HepG2 (cell line): ENCODE results near the gene GLRX5. TPM values are rescaled to one million over a fixed set of nuclear protein-coding genes. Genes with fewer than 3 reads are reported as not detected.

Experiments used
- ARNT2 ChIP-seq: sonication (generic); formaldehyde crosslinking; IDR thresholded peaks from 2 replicates; pipeline ENCODE4 v1.8.0; 2022; ENCODE audit warnings: mild to moderate bottlenecking, low read depth, missing genetic modification reagents, moderate library complexity
- CCAR2 ChIP-seq: fragments of 200-400 bp; formaldehyde crosslinking; optimal IDR thresholded peaks from 2 replicates; pipeline ENCODE3; 2018; ENCODE audit warnings: low read depth, mild to moderate bottlenecking, low read length, moderate library complexity
- DMAP1 ChIP-seq: IDR thresholded peaks from 2 replicates; pipeline ENCODE4 v1.6.1; 2016
- FOXC1 ChIP-seq: sonication (generic); formaldehyde crosslinking; IDR thresholded peaks from 2 replicates; pipeline ENCODE4 v1.8.0; 2022; ENCODE audit warnings: mild to moderate bottlenecking, missing genetic modification reagents, borderline replicate concordance
- IKZF4 ChIP-seq: sonication (generic); formaldehyde crosslinking; IDR thresholded peaks from 2 replicates; pipeline ENCODE4 v1.5.1; 2020; ENCODE audit warnings: borderline replicate concordance, mild to moderate bottlenecking, low read depth, missing genetic modification reagents; ENCODE audit errors: not compliant biosample characterization
- KDM1A ChIP-seq: IDR thresholded peaks from 2 replicates; pipeline ENCODE4 v1.6.1; 2016; ENCODE audit warnings: missing compliant biosample characterization
- KDM3A ChIP-seq: IDR thresholded peaks from 2 replicates; pipeline ENCODE4 v1.6.1; 2018; ENCODE audit warnings: low read depth, missing compliant biosample characterization
- KLF6 ChIP-seq: IDR thresholded peaks from 2 replicates; pipeline ENCODE4 v1.8.0; 2016; ENCODE audit warnings: missing biosample characterization, missing genetic modification reagents
- NCOA2 ChIP-seq: sonication (generic); formaldehyde crosslinking; IDR thresholded peaks from 2 replicates; pipeline ENCODE4 v1.8.0; 2022; ENCODE audit warnings: inconsistent platforms
- SCMH1 ChIP-seq: sonication (generic); formaldehyde crosslinking; IDR thresholded peaks from 2 replicates; pipeline ENCODE4 v1.9.0; 2021; ENCODE audit warnings: missing genetic modification reagents, mild to moderate bottlenecking, borderline replicate concordance
- SRSF9 ChIP-seq: fragments of 200-400 bp; formaldehyde crosslinking; IDR thresholded peaks from 2 replicates; pipeline ENCODE4 v1.6.1; 2018; ENCODE audit warnings: borderline replicate concordance, mild to moderate bottlenecking, low read depth, low read length; ENCODE audit not compliant: insufficient read depth, poor library complexity, severe bottlenecking
- STAG1 ChIP-seq: sonication (generic); formaldehyde crosslinking; IDR thresholded peaks from 2 replicates; pipeline ENCODE4 v1.4.0; 2020; ENCODE audit warnings: missing genetic modification reagents
- ZNF432 ChIP-seq: sonication (generic); formaldehyde crosslinking; IDR thresholded peaks from 2 replicates; pipeline ENCODE4 v1.5.0; 2020; ENCODE audit warnings: missing genetic modification reagents, mild to moderate bottlenecking, borderline replicate concordance
- ZNF556 ChIP-seq: sonication (generic); formaldehyde crosslinking; IDR thresholded peaks from 2 replicates; pipeline ENCODE4 v1.4.0; 2020; ENCODE audit warnings: mild to moderate bottlenecking, missing genetic modification reagents, borderline replicate concordance
- ZNF564 ChIP-seq: sonication (generic); formaldehyde crosslinking; IDR thresholded peaks from 2 replicates; pipeline ENCODE4 v1.8.1; 2023; ENCODE audit warnings: mild to moderate bottlenecking, missing genetic modification reagents
- ZNF761 ChIP-seq: sonication (generic); formaldehyde crosslinking; conservative IDR thresholded peaks from 2 replicates; pipeline ENCODE4 v1.4.0; 2020; ENCODE audit warnings: mild to moderate bottlenecking, missing genetic modification reagents
- polyA plus RNA-seq, 8 experiments: library from polyadenylated mRNA; depleted of rRNA in 3 of 8; stranded (reverse) in 7 of 8; unstranded in 1 of 8; fragments of >200 nt; fragmentation: Illumina TruSeq in 4 of 8; extraction: Trizol in 4 of 8; gene quantifications; 2 replicates each; pipeline versions ENCODE4 v1.2.1 to v1.2.3, GENCODE V29; 2011 to 2016; ENCODE audit warnings: low read depth in 4 of 8, missing spikeins in 1 of 8, mixed read lengths in 1 of 8; ENCODE audit not compliant: insufficient read depth in 1 of 8
- total RNA-seq, 5 experiments: library from RNA; depleted of rRNA; stranded (reverse); fragments of >200 nt; fragmentation: Illumina TruSeq; extraction: Trizol; gene quantifications; 2 replicates each; pipeline ENCODE4 v1.2.3, GENCODE V29; 2016; ENCODE audit warnings: low read depth in 1 of 5
- TF ChIP-seq, protein P1 (sequence below): sonication (generic); formaldehyde crosslinking; IDR thresholded peaks from 2 replicates; pipeline ENCODE4 v1.8.0; 2022; ENCODE audit warnings: mild to moderate bottlenecking, missing genetic modification reagents; ENCODE audit not compliant: insufficient replicate concordance
- TF ChIP-seq, protein P2 (sequence below): sonication (generic); formaldehyde crosslinking; IDR thresholded peaks from 2 replicates; pipeline ENCODE4 v1.5.0; 2020; ENCODE audit warnings: mild to moderate bottlenecking, missing genetic modification reagents
- TF ChIP-seq, protein P3 (sequence below): sonication (generic); formaldehyde crosslinking; conservative IDR thresholded peaks from 2 replicates; pipeline ENCODE4 v1.4.0; 2020; ENCODE audit warnings: missing genetic modification reagents
- TF ChIP-seq, protein P4 (sequence below): sonication (generic); formaldehyde crosslinking; IDR thresholded peaks from 2 replicates; pipeline ENCODE4 v1.4.0; 2020; ENCODE audit warnings: missing genetic modification reagents, borderline replicate concordance

GLRX5 gene
- total and polyA plus RNA-seq, 2 of the 13 experiments (the other 11 are each of a cell fraction or from before 2014, with no cell fraction given), result 122 to 146 TPM

DNA sequence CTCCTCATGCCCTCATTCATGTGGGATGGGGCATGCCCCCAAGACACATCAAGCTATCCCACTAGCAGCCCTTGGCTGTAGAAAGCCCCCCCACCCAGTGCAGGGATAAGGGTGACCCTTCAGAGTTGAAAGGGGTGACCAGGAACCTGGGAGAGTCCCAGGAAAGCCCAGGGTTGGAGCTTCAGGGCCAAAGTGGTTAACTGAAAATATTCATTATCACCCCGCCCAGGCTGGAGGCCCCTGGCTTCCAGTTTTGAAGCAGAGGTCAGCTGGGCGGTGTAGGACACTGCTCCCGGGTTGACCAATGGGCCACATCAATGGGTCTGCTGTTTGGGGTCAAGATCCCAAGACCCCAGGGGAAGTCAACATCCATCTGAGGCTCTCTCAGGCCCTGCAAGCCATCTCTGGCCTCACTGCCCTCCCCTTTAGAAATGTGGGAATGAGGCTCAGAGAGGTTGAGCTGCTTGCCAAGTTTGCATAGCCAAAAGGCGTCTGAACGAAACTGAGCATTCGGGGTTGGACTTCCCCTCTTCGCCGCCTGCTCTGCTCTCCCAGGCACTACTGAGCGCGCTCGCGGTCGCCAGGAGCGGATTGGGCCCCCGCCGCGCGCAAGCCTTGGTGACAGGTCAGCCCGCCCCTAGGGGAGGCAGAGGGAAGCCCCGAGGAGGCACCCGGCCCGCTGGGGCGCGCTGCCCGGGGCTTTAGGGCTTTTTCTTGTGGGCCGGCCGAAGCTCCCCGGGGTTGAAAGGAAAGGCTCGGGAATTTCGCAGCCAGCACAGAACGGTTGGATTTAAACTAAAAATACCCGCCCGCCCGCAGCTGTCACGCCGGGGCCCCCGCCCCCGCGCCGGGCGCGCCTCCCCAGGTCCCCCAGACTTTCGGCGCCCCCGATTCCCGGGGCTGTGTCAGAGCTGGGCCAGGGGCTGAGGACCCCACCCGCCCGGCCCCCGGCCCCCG is 19.0 kb upstream of the GLRX5 start (continued):
- TF ChIP-seq, protein P1, sequence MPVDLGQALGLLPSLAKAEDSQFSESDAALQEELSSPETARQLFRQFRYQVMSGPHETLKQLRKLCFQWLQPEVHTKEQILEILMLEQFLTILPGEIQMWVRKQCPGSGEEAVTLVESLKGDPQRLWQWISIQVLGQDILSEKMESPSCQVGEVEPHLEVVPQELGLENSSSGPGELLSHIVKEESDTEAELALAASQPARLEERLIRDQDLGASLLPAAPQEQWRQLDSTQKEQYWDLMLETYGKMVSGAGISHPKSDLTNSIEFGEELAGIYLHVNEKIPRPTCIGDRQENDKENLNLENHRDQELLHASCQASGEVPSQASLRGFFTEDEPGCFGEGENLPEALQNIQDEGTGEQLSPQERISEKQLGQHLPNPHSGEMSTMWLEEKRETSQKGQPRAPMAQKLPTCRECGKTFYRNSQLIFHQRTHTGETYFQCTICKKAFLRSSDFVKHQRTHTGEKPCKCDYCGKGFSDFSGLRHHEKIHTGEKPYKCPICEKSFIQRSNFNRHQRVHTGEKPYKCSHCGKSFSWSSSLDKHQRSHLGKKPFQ (CRISPR knock-in tag), result no peak
- no peak for TF ChIP-seq ZNF432 (CRISPR knock-in tag)
- no peak for TF ChIP-seq KDM1A (CRISPR knock-in tag)
- no peak for TF ChIP-seq KLF6 (CRISPR knock-in tag)
- peak; percentile 23; the same call in 1 of the 2 replicates for TF ChIP-seq FOXC1
- TF ChIP-seq DMAP1, result no peak
- TF ChIP-seq, protein P2, sequence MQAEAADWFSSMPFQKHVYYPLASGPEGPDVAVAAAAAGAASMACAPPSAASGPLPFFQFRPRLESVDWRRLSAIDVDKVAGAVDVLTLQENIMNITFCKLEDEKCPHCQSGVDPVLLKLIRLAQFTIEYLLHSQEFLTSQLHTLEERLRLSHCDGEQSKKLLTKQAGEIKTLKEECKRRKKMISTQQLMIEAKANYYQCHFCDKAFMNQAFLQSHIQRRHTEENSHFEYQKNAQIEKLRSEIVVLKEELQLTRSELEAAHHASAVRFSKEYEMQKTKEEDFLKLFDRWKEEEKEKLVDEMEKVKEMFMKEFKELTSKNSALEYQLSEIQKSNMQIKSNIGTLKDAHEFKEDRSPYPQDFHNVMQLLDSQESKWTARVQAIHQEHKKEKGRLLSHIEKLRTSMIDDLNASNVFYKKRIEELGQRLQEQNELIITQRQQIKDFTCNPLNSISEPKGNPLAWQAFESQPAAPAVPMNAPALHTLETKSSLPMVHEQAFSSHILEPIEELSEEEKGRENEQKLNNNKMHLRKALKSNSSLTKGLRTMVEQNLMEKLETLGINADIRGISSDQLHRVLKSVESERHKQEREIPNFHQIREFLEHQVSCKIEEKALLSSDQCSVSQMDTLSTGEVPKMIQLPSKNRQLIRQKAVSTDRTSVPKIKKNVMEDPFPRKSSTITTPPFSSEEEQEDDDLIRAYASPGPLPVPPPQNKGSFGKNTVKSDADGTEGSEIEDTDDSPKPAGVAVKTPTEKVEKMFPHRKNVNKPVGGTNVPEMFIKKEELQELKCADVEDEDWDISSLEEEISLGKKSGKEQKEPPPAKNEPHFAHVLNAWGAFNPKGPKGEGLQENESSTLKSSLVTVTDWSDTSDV (CRISPR knock-in tag), result no peak
- no peak for TF ChIP-seq SCMH1 (CRISPR knock-in tag)
- TF ChIP-seq, protein P3, sequence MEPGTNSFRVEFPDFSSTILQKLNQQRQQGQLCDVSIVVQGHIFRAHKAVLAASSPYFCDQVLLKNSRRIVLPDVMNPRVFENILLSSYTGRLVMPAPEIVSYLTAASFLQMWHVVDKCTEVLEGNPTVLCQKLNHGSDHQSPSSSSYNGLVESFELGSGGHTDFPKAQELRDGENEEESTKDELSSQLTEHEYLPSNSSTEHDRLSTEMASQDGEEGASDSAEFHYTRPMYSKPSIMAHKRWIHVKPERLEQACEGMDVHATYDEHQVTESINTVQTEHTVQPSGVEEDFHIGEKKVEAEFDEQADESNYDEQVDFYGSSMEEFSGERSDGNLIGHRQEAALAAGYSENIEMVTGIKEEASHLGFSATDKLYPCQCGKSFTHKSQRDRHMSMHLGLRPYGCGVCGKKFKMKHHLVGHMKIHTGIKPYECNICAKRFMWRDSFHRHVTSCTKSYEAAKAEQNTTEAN, result peak; percentile 36; the same call in 1 of the 2 replicates
- TF ChIP-seq STAG1 (CRISPR knock-in tag), result no peak; the same call in 1 of the 2 replicates
- TF ChIP-seq IKZF4 (CRISPR knock-in tag), result no peak
- TF ChIP-seq ZNF564 (CRISPR knock-in tag), result 0 out of 2 replicates have a peak, but pooled peaks have one; percentile 18
- no peak for TF ChIP-seq SRSF9
- TF ChIP-seq KDM3A, result 0 out of 2 replicates have a peak, but pooled peaks have one; percentile 63
- no peak for TF ChIP-seq CCAR2
- no peak for TF ChIP-seq ZNF761 (CRISPR knock-in tag)
- TF ChIP-seq ARNT2, result 0 out of 2 replicates have a peak, but pooled peaks have one; percentile 8
- TF ChIP-seq ZNF556 (CRISPR knock-in tag), result no peak
- TF ChIP-seq, protein P4, sequence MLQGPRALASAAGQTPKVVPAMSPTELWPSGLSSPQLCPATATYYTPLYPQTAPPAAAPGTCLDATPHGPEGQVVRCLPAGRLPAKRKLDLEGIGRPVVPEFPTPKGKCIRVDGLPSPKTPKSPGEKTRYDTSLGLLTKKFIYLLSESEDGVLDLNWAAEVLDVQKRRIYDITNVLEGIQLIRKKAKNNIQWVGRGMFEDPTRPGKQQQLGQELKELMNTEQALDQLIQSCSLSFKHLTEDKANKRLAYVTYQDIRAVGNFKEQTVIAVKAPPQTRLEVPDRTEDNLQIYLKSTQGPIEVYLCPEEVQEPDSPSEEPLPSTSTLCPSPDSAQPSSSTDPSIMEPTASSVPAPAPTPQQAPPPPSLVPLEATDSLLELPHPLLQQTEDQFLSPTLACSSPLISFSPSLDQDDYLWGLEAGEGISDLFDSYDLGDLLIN, result no peak; the same call in 1 of the 2 replicates
- TF ChIP-seq NCOA2 (CRISPR knock-in tag), result peak; percentile 24; the same call in 1 of the 2 replicates
